Measurements from ENCODE around the gene SEC14L5.
A peak's percentile ranks its signal among the peaks of the same experiment; 100 is the strongest.

Gene SEC14L5

DNA sequence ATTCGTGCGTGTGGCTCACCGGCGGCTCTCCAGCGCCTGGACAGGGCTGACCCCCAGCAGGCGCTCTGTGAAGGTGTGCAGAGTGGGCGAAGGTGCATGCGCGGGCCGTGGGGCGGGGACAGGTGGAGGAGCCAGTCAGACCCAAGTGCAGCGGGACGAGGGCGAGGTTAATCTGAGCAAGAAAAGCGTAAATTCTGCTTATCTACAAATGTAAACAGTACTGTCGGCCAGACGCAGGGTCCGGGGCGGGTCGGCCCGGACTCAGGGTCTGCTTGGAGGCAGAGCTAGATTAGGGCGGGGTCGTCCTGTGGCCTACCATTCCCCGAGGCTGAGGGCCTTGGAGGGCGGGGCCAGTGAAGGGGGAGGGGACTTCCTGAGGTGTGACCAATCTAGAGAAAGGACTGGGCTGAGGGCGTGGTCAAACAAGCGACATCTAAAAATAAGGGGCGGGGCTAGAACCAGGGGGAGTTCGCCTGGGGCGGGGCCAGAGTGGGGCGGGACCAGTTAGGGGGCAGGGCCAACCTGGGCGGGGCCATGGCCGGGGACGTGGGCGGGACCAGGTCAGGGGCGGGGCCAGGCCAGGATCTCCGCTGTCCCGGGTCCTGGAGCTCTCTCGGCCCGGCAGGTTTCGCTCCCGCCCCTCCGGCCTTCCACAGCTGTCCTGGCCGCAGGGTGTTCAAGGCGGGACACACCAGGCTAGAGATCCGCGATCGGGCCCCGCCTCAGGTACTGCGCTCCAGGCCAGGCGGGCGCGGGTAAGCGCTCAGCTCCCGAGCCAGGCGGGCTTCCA is at the start of gene SEC14L5:
Gene SEC14L5 (plus strand): TSS at position 611 of the 790 bp plus-strand sequence. CDS start 994 bp downstream, outside the sequence.
- H3K4me3 ChIP-seq (ENCODE audit: low read depth, low read length): peak within 1 kb of the TSS; percentile 57
- peak; percentile 90 for DNase-seq (ENCODE audit: low read depth)

DNA sequence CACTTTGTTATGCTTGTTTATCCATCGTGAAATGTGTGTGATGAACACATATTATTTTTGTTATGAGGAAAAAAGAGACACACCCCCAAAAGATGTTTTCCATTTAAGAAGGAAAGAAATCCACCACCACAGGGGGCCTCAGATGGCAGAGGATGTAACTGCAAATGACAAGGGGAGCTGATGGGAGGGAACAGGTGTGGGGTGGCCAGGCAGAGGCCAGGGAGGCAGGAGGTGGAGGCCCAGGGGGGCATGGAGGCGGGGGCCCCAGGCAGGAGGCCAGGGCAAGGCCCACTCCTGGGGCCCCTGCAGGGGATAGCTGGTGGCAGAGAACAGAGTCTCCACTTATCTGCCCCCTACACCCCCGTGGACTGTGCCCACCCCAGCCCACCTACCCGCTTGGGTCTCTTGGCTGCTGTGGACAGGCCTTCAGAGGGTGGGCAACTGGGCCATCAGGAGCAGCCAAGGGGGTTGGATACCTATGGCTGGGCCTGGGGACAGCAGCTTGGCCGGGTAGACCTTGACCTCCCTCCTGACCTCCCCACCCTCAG is 49.2 kb upstream of the SEC14L5 start:
- no peak overlapping the region for H3K4me3 ChIP-seq (ENCODE audit: low read depth, low read length)
- no peak for DNase-seq (ENCODE audit: low read depth)

DNA sequence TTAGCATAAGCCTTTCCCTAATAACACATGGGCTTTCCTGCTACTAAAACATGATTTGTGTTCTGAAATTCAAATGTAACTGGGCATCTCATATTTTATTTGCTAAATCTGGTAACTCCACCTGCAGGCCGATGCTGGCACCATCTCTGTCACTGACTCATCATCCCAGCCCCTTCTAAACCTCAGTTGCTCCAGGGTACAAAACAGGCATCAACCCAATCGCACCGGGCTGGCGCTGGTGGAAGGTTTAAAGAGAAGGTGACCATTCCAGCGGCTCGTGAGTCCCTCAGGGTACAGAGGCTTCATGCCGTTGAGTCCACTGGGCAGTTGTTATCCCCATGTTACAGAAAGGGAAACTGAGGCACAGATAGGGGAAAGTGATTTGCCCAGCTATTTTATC is 48.3 kb upstream of the SEC14L5 start:
- no peak for DNase-seq (ENCODE audit: low read depth)
- H3K4me3 ChIP-seq (ENCODE audit: low read depth, low read length): no peak overlapping the region

GRCh38 chr16:4910828-4911227 is 47.3 kb upstream of the SEC14L5 start:
- DNase-seq (ENCODE audit: low read depth): no peak
- no peak overlapping the region for H3K4me3 ChIP-seq (ENCODE audit: low read depth, low read length)

GRCh38 chr16:4911970-4912386 is 46.2 kb upstream of the SEC14L5 start:
- no peak for DNase-seq (ENCODE audit: low read depth)

GRCh38 chr16:4913130-4913773 is 44.9 kb upstream of the SEC14L5 start:
- DNase-seq (ENCODE audit: low read depth): no peak
- H3K4me3 ChIP-seq (ENCODE audit: low read depth, low read length): no peak overlapping the region

More at GRCh38 chr16:4911970-4912386, 46.2 kb upstream of the SEC14L5 start:
- no peak overlapping the region for H3K4me3 ChIP-seq (ENCODE audit: low read depth, low read length)

GRCh38 chr16:4913774-4914525 is 44.2 kb upstream of the SEC14L5 start:
- no peak for DNase-seq (ENCODE audit: low read depth)
- H3K4me3 ChIP-seq (ENCODE audit: low read depth, low read length): no peak overlapping the region

- no peak overlapping the region for H3K4me3 ChIP-seq (ENCODE audit: low read depth, low read length)
- no peak for DNase-seq (ENCODE audit: low read depth)
Observed at GRCh38 chr16:4914528-4915225, 43.5 kb upstream of the SEC14L5 start.

- no peak overlapping the region for H3K4me3 ChIP-seq (ENCODE audit: low read depth, low read length)
- DNase-seq (ENCODE audit: low read depth): peak; percentile 86
Observed at GRCh38 chr16:4915226-4915761, 42.8 kb upstream of the SEC14L5 start.

DNA sequence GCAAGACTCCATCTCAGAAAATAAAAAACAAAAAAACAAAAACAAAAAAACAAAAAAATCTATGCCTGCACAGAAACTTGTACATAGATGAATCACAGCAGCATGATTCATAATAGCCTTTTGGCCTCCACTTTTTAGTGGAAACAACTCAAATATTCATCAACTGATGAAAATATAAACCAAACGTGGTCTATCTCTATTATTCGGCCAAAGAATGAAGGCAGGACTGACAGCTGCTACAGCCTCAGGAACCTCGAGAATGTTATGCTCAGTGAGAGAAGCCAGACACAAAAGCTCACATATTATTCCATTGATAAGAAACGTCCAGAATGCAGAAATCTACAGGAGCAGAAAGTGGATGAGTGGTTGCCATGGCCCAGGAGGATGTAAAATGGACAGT is 41.0 kb upstream of the SEC14L5 start:
- H3K4me3 ChIP-seq (ENCODE audit: low read depth, low read length): no peak overlapping the region
- DNase-seq (ENCODE audit: low read depth): peak; percentile 18

GRCh38 chr16:4918781-4919251 is 39.3 kb upstream of the SEC14L5 start:
- no peak overlapping the region for H3K4me3 ChIP-seq (ENCODE audit: low read depth, low read length)
- DNase-seq (ENCODE audit: low read depth): no peak

DNA sequence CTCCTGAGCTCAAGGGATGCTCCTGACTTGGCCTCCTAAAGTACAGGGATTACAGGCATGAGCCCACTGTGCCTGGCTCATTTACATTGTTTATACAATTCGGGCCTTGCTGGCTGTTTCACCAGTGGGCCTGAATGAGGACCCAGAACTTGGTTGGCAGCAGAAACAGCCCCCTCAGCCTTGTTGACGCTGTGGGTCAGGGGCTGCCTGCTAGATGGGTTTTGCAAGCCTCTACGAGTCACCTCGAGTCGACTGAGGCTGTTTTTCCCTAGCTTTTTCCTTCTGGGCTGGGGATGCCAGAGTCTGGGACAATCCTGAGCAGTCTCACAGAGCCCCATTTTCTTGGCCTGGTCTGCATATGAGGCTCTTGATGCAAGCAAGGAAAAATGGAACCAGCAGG is 37.3 kb upstream of the SEC14L5 start:
- no peak for DNase-seq (ENCODE audit: low read depth)
- H3K4me3 ChIP-seq (ENCODE audit: low read depth, low read length): no peak overlapping the region

DNA sequence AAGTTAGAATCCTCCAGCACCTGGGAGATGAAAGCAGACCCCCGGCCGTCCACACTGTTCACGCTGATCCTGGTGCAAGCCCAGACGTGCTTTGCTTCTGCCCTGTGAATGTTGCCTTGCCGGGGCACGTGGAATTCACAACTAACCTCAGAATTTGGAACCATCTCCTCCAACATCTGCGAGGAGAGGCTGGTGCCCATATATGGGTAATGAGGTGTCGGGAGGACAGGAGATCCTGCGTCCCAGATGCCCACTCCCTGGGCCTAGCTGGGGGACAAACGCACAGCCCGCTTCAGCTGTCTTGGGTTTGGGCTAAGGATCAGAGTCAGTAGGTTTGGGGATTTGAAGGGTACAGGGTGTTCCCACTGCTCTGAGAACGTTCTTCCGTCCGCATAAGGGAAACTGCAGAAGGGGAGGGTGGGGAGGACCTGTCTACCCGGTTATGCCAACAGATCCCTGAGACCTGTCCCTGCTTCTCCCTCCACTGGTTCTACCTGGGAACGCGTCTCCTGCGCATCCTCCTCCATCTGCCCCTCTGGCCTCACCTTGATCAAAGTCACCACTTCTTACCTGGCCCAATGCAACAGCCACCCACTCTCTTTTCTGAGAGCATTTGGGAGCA is 35.3 kb upstream of the SEC14L5 start:
- no peak overlapping the region for H3K4me3 ChIP-seq (ENCODE audit: low read depth, low read length)
- no peak for DNase-seq (ENCODE audit: low read depth)

- H3K4me3 ChIP-seq (ENCODE audit: low read depth, low read length): no peak overlapping the region
- no peak for DNase-seq (ENCODE audit: low read depth)
Observed at GRCh38 chr16:4923853-4924252, 34.3 kb upstream of the SEC14L5 start.

- H3K4me3 ChIP-seq (ENCODE audit: low read depth, low read length): no peak overlapping the region
Observed at GRCh38 chr16:4924593-4925292, 33.4 kb upstream of the SEC14L5 start.

DNA sequence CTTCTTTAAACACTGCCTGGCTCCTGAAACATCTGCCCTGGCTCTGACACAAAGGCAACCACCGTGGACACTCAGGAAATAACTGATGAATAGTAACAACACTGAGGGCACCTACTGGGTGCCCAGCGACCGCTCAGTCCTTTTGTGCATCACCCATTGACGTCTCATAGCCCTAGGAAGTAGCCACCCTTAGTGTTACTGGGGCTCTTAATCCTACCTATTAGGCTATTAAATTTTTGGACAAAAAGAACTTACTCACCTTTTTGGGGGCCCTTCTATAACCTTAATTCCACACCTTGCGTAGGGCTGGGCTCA is 32.9 kb upstream of the SEC14L5 start:
- DNase-seq (ENCODE audit: low read depth): no peak
- H3K4me3 ChIP-seq (ENCODE audit: low read depth, low read length): no peak overlapping the region

More at GRCh38 chr16:4924593-4925292, 33.4 kb upstream of the SEC14L5 start:
- DNase-seq (ENCODE audit: low read depth): no peak

DNA sequence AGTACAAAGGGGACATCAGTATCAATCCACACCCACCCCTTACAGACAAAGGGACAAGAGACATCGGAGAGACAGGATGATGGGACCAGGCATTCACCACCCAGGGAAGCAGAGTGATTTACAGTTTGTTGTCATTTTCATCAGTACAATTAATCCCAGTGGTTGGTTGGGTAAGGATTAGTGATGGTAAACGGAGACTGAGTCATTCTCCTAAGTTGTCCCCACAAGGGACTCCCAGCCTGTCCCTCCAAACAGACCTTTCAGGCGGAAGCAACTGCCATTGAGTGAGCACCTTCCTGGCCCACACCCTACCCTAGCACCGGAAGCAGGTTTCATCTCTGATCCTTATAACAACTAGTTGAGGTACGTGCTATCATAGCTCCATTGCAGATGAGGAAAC is 32.3 kb upstream of the SEC14L5 start:
- no peak for DNase-seq (ENCODE audit: low read depth)
- no peak overlapping the region for H3K4me3 ChIP-seq (ENCODE audit: low read depth, low read length)

DNA sequence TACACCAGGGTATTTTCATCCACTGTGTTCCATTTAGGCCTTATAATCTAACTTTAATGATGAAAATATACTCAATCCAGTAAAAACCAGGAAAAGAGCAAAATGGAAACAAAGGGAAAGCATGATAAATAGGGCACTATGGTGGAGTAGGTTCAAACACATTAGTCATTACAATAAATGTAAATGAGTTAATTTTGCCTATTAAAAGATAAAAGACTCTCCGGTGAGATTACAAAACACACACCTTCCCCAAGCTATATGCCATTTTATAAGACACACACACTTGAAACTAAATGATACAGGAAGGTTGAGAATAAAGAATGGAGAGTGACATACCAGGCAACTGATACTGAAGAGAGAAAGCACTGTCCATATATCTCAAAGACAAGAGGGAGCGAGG is 31.2 kb upstream of the SEC14L5 start:
- no peak for DNase-seq (ENCODE audit: low read depth)
- H3K4me3 ChIP-seq (ENCODE audit: low read depth, low read length): no peak overlapping the region
